ENCODE results near the gene LRTM1.

The LRTM1 gene

DNA sequence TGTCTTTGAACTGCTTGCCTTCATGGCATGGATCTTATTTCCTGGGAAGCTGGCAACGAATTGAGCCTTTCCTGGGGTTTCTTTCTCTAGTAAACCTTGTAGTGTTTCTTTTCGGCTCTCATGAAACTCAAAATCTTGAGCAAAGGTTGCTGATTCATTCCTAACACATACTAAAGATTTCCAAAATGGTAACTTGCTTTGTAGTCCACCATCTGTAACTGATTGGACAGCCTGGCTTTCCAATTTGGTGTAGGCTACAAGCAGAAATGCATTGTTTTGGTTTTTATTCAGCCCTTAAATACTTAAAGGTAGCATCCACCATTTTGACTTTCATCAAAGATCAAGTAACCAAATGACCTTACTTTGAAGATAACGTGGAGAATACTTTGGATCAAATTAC is 38.1 kb downstream of the LRTM1 start:
- H3K4me1 Mint-ChIP-seq (ENCODE audit: low read depth) = no peaks in the 10 kb centered on the region
- no peak overlapping the region for H3K27ac Mint-ChIP-seq
- no peaks in the 10 kb centered on the region for H3K9me3 Mint-ChIP-seq (ENCODE audit: low read depth)
- no peak overlapping the region for H3K4me3 Mint-ChIP-seq
- H3K36me3 Mint-ChIP-seq = no peaks in the 10 kb centered on the region
- no peaks in the 10 kb centered on the region for H3K27me3 Mint-ChIP-seq

DNA sequence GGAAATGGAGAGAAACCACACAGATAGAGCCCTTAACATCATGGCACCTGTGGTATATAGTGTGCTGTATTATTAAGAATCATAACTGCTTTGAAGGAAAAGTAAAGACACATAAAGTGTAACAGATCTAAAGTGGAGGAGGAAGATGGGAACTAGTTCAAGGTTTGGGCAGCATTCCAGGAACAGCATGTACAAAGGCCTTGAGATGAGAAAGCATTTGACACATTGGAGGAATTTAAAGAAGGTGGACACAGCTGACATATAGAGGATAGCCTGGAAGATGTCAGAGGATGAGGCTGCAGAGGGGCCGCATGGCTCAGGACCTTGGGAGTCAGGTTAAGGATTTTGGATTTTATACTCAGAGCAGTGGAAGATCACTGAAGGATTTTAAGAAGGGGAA is 39.0 kb downstream of the LRTM1 start:
- Mint-ChIP-seq H3K36me3 (no peaks in the 10 kb centered on the region), H3K4me3 (no peak overlapping the region), H3K9me3 (ENCODE audit: low read depth) (no peaks in the 10 kb centered on the region), H3K27ac (no peak overlapping the region), H3K27me3 (no peaks in the 10 kb centered on the region), H3K4me1 (ENCODE audit: low read depth) (no peaks in the 10 kb centered on the region)

DNA sequence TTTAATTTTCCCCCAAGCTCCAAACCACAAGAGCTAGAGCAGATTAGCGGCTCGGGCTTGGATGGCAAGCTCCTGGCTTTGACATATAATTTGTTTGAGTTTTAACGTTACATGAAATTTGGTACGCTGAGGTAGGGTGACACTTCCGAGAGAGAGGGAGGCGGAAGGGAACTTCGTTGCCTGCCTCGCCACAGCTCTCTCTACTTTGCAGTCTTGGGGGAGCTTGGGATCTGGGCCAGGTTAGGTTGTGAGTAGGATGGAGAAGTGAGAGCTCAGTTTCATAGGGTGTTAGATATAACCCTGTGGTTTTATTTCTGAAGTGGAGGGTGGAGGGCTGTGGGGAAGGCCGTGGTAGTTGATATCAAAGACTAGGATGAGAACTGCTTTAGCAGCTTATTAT is 39.7 kb downstream of the LRTM1 start:
- no peaks in the 10 kb centered on the region for H3K36me3 Mint-ChIP-seq
- no peak overlapping the region for H3K27ac Mint-ChIP-seq
- no peak overlapping the region for H3K4me3 Mint-ChIP-seq
- H3K27me3 Mint-ChIP-seq = no peaks in the 10 kb centered on the region
- no peaks in the 10 kb centered on the region for H3K4me1 Mint-ChIP-seq (ENCODE audit: low read depth)
- no peaks in the 10 kb centered on the region for H3K9me3 Mint-ChIP-seq (ENCODE audit: low read depth)

DNA sequence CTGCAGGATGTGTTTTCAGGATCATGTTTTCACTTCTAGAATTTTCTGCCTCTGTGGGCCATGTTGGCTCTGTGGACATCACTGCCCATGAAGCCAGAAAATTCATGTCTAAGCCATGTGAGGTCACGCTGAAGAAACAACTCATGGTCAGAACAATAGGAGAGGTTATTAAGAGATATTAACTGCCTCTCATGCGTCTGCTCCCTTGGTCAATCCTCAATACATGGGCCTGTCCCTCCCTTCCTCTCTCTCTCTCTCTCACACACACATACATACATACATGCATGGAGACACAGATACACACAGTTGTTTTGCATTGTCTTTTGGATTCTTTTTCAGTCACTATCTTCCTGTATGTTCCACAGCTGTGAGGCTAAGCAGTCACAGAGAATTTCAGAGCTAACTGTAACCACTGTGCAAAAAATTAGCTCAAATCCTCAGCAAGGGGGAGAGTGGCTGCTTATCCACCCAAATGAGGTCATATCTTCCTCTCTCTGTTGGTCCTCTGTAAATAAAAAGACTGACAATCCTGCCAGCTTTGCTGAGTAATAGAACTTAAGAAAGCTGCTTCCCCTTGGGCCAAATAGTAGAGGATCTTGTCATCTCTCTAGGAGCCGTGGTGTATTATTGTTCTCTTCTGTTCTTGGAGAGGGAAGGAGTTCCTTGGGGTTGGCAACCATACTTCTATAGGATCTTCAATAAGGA is 45.6 kb downstream of the LRTM1 start:
- Mint-ChIP-seq H3K4me1 (ENCODE audit: low read depth) (no peaks in the 10 kb centered on the region), H3K4me3 (no peak overlapping the region), H3K9me3 (ENCODE audit: low read depth) (no peaks in the 10 kb centered on the region), H3K27me3 (peaks cover 5% of the 10 kb centered on the region), H3K36me3 (no peaks in the 10 kb centered on the region), H3K27ac (no peak overlapping the region)

DNA sequence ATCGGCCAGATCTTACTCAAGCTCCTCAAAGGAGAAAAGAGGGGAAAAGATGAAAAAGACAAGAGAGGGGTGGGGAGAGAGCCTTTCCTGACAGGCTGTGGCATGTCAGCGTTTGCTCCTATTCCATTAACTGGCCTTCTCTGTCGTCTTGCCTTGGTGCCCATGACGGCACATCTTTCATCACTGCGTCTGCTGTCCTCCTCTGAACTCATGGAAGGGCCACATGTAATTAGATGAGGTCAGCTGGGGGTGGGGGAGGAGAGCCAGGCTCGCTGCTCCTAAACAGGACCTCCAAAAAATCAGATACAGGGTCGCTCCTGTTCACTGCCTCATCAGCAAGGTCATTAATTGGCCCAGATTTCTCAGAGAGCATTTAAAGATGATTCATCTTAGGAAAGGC is 49.7 kb downstream of the LRTM1 start:
- peaks cover 5% of the 10 kb centered on the region for H3K27me3 Mint-ChIP-seq
- no peak overlapping the region for H3K27ac Mint-ChIP-seq
- no peaks in the 10 kb centered on the region for H3K9me3 Mint-ChIP-seq (ENCODE audit: low read depth)
- no peaks in the 10 kb centered on the region for H3K36me3 Mint-ChIP-seq
- H3K4me1 Mint-ChIP-seq (ENCODE audit: low read depth) = no peaks in the 10 kb centered on the region
- H3K4me3 Mint-ChIP-seq = no peak overlapping the region

DNA sequence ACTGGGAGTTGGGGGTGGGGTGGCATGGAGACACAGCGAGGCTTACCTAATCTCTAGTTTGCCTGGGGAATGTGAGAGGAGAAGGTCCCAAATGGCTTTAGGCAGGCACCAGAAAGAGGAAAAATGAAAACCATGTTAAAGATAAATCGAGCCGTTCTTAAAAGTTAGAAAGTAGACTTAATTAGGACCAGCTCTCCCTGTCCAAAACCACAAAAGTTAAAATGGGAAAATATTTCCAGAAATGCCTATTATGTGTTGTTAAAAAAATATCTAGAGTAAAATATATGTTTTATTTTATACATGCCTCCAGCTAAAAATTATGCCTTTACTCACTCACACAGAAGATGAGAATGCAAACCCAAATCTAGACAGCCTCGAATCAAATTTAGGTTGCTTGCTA is 50.1 kb downstream of the LRTM1 start:
- H3K4me1 Mint-ChIP-seq (ENCODE audit: low read depth) = no peaks in the 10 kb centered on the region
- no peak overlapping the region for H3K4me3 Mint-ChIP-seq
- peaks cover 5% of the 10 kb centered on the region for H3K27me3 Mint-ChIP-seq
- H3K9me3 Mint-ChIP-seq (ENCODE audit: low read depth) = no peaks in the 10 kb centered on the region
- H3K27ac Mint-ChIP-seq = no peak overlapping the region
- H3K36me3 Mint-ChIP-seq = no peaks in the 10 kb centered on the region

DNA sequence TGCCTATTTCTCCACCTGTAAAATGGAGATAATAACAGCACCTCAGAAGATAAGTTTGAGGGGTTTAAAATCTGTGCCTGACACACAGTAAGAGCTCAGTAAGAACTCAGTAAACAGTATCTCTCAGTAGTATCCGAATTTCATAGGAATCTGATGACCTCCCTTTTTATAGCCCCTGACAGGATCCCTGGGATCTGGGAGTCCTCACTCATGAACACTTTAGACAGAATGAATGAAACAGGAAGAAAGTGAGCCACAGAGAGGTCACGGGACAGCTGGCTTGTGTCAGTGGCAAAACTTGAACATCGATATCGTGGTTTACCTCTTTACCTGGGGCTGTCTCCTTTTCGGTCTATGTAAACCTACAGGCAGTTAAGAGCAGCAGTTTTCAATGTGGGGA is 51.2 kb downstream of the LRTM1 start:
- Mint-ChIP-seq H3K27ac (no peak overlapping the region), H3K27me3 (peaks cover 2% of the 10 kb centered on the region), H3K4me1 (ENCODE audit: low read depth) (no peaks in the 10 kb centered on the region), H3K9me3 (ENCODE audit: low read depth) (no peaks in the 10 kb centered on the region), H3K4me3 (no peak overlapping the region), H3K36me3 (no peaks in the 10 kb centered on the region)

DNA sequence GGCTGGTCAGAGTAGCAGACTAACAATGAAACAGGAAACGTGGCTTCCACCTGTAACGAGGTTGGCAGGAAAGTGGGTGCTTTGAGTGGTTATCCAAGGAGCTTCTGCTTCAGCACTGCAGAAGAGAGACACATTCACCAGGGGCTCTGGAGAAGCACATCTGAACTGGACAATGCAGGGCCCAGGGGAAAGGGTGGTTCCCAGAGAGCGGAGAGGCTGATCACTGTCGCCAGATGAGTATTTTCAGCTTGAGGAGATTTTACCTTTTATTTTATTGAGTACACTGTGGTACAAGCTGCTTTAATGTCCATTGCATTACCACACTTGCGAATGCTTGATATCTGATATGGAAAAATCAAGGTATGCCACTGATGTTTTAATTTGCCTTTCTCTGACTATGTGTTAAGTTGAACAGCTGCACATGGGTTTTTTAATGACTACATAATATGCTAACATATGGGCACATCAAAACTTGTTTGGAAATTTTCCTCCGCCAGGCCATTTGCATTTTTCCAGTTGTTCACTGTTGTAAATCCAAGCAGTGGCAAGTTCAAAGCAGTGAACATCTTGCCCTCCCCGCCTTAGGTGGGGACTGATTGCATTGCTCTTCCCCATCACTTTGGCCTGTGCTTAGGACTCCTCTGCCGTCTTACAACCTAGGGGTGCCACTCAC is 52.1 kb downstream of the LRTM1 start:
- Mint-ChIP-seq H3K4me3 (no peak overlapping the region), H3K9me3 (ENCODE audit: low read depth) (no peaks in the 10 kb centered on the region), H3K27ac (no peak overlapping the region), H3K4me1 (ENCODE audit: low read depth) (no peaks in the 10 kb centered on the region), H3K36me3 (no peaks in the 10 kb centered on the region), H3K27me3 (no peaks in the 10 kb centered on the region)

DNA sequence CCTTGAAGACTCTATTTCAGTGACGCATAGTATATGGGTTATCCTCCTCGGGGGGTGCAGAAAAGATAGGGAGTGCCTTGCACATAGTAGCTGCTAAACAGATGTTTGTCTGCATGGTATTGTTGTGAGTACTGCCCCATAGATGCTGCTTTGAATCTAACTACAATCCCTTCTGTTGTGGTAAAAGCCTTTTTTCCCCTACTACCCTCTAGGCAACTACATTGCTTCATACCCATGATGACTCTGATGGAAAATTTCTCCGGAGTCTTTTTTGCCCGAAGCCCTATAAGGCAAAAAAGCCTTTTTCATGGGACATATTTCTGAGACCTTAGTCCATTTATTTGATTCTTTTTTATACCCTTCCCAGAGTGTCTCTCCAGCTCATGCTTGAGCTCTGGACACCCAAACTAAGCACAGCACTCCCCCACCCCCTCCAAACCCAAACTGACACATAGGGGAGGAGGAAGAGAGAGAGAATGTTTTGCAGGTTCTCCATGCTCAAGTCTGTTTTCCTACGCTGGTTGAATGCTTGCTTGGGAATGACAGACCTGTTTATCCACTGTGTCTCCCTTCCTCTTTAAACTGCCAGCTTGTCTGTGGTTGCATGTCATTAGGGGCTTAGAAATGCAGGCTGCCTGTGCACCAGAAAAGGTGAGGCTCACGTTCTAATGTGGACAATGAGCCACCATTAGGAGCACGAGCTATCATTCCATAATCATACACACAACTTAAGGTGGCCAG is 52.9 kb downstream of the LRTM1 start:
- Mint-ChIP-seq H3K27me3 (no peaks in the 10 kb centered on the region), H3K27ac (no peak overlapping the region), H3K4me3 (no peak overlapping the region), H3K36me3 (no peaks in the 10 kb centered on the region), H3K4me1 (ENCODE audit: low read depth) (no peaks in the 10 kb centered on the region), H3K9me3 (ENCODE audit: low read depth) (no peaks in the 10 kb centered on the region)

DNA sequence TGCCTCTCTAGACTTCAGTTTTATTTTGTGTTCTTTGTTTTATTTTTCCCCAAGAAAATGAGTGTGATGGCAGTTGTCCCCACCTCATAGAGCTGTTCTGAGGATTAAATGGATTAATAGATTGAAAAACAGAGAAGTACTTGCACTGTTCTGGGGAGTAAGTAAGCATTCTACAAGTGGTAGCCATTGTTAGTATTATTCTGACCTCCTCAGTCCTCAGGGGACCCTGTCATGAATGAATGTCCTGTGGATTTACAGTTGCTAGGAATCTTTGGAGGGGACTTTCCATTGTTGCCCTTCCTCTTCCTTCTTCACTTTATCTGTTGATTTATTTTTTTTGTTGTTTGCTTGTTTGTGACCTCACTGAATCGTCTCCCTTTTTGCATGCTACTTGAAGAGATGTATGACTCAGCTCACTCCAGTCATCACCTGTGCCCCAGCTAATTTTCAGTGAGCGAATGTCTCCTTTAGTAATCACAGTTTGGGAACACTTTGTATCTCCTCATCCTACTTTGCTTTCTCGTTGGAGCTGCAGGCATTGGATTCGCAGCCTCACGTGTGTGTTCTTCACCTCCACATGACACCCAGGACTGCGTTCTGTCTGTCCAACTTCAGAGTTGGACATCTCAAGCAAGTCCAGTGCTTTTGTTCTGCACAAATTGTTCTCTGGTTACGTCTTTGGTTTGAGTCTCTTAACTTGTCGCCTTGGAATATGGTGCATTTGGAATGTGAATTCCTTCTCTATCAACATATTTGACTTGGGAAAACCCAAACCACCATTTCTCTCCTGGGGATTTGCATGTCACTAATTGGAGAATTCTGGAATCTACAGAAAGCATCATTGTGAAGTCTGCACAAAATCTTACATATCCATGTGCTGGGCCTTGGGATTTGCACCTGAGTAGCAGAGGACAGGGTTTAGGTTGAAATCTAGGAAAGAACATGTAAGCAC is 54.5 kb downstream of the LRTM1 start:
- no peaks in the 10 kb centered on the region for H3K27me3 Mint-ChIP-seq
- no peaks in the 10 kb centered on the region for H3K9me3 Mint-ChIP-seq (ENCODE audit: low read depth)
- H3K4me3 Mint-ChIP-seq = no peak overlapping the region
- no peak overlapping the region for H3K27ac Mint-ChIP-seq
- no peaks in the 10 kb centered on the region for H3K36me3 Mint-ChIP-seq
- no peaks in the 10 kb centered on the region for H3K4me1 Mint-ChIP-seq (ENCODE audit: low read depth)

DNA sequence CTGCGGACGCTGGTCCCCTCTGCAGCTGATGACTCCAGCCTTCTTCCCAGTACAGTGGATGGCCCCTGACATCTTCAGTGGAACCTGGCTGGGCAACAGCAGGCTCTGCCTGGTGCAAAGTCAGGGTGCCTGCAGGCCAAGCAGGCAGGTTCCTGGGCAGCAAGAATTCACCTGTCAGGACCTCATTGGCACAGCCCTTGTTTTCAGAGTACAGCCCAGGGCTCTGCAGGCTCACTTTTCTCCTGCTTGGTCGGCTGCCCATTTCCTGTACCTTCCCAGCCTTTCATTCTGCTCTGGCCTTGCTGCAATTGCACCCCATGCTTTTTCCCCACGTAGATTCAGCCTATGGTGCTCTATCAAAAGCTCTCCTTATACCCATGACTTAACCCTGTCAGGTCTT is 56.0 kb downstream of the LRTM1 start:
- H3K27ac Mint-ChIP-seq = no peak overlapping the region
- H3K4me3 Mint-ChIP-seq = no peak overlapping the region
- H3K36me3 Mint-ChIP-seq = no peaks in the 10 kb centered on the region
- no peaks in the 10 kb centered on the region for H3K27me3 Mint-ChIP-seq
- no peaks in the 10 kb centered on the region for H3K9me3 Mint-ChIP-seq (ENCODE audit: low read depth)
- no peaks in the 10 kb centered on the region for H3K4me1 Mint-ChIP-seq (ENCODE audit: low read depth)

DNA sequence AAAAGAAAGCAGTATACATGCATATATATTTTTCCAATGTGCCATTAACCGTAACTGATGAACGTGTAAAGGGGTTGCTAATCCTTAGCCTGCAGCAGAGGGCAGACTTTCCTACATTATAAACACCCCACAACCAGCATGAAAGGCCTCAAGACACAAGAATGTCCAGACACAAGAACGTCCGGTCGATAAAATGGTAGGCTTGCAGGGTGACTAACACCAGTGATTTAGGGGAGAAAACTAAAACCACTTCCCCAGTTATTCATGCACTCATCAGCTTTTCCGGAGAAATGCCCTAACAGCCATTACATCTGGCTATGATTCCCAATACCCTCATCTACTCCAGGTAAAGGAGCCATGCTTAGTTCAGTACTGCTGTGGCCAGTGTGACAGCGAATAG is 57.4 kb downstream of the LRTM1 start:
- H3K36me3 Mint-ChIP-seq = no peaks in the 10 kb centered on the region

More for the DNA sequence above, 57.4 kb downstream of the LRTM1 start:
- H3K9me3 Mint-ChIP-seq (ENCODE audit: low read depth) = no peaks in the 10 kb centered on the region
- H3K27me3 Mint-ChIP-seq = no peaks in the 10 kb centered on the region
- H3K27ac Mint-ChIP-seq = no peak overlapping the region
- H3K4me3 Mint-ChIP-seq = no peak overlapping the region
- H3K4me1 Mint-ChIP-seq (ENCODE audit: low read depth) = no peaks in the 10 kb centered on the region

Measured in activated naive CD8-positive, alpha-beta T cell (primary cell).